NCI-H2029 (cell line): ENCODE data around the gene ITGAE.

Experiments used
- DNase-seq: peaks from one replicate; lab custom pipeline; 2025; lab: John Stamatoyannopoulos, UW

Gene ITGAE

DNA sequence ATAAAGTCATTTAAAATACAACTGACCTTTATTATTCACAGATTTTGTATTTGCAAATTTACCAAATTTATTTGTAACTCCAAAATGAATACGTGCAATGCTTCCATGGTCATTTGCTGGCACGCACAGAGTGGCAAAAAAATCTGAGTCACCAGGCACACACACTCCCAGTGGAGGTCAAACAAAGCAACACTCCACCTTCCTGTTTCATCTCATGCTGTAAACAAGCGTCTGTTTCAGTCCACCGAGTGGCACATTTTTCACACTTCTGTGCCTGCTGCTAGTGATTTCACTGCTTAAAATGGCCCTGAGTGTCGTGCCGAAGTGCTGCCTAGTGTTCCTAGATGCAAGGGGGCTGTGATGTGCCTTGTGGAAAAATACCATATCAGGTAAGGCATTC lies 17.8 kb upstream of the ITGAE start:
- DNase-seq, result no peak

DNA sequence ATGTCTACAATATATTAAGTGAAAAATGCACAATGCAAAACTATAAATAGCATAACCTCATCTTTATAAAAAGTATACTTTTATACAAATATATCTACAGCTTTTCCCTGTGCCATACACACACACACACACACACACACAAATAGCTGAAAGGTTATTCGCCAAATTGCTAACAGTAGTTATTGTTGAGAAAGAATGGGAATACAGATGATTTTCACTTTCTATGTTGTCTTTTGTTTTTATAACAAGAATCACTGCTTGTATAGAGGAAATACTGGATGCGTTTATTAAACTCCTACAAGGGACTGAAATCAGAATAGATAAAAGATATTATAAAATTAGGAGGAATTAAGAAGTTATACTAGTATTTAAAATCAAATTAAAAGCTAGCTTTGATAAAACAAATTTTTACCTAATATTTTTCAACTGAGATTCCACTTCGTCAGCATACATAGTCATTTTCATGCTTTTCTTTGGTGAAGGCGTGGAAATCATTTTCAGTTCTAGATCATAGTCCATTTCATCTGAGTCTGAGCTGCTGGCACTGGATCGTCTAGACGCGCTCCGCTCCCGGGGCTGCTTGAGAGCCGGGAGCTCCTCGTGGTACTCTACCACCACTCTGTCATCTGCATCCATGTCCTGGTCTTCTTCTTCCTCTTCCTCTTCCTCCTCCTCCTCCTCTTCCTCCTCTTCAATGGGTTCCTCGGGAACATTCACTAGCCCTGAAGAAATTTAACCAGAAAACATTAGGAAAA lies 17.0 kb upstream of the ITGAE start:
- DNase-seq, result no peak

DNA sequence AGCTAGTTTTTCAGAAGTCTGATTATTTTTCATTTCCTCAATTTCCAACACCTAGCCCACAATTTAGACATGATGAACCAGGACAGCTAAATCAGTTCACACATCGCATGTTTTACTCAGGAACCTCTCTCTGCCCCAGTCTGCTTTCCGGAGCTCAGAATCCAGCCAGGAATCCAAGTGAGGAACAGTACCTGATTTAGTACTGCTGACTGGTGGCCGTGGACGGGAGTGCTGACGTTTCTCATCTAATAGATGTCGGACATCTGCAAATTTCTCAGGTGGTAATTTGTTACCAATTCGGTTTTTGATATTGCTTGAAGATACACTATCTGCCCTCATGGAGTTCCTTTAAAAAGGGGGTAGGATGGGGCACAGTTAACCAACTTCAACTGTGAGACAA lies 14.9 kb upstream of the ITGAE start:
- DNase-seq, result no peak

DNA sequence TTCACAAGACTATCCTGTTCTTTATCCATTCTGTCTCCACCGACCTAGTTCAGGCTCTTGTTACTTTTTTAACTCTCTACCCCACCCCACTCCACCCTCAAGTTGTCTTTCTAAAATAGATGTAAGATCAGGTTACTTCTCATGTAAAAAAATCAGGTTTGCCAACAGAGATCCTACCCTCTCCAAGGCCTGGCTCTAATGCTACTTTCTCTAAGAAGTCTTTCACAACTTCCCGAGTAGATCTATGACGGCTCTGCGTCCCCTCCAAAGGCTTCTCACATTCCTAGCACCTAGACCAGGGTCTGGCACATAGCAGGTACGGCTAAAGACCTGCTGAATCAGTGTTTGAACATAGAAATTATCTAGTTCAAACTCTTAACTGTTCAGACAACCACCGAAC lies 14.1 kb upstream of the ITGAE start:
- no peak for DNase-seq

DNA sequence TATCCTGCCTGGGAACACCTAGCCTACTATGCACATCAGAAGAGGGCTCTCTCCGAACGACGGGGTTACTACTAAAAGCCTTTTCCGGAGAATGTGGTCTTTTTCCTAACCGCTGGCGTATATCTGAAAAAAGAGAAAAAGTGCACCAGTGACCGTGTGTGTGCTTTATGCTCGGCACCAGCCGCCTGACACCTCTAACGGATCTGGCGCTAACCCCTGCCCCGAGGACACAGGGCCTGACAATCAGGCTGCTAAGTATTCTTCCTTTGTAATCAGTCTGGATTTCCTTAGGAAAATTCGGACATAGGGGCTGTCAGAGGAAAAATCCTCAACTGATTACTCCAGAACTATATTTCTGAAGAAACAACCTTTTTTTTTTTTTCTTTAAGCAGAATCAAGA lies 13.4 kb upstream of the ITGAE start:
- DNase-seq, result no peak

DNA sequence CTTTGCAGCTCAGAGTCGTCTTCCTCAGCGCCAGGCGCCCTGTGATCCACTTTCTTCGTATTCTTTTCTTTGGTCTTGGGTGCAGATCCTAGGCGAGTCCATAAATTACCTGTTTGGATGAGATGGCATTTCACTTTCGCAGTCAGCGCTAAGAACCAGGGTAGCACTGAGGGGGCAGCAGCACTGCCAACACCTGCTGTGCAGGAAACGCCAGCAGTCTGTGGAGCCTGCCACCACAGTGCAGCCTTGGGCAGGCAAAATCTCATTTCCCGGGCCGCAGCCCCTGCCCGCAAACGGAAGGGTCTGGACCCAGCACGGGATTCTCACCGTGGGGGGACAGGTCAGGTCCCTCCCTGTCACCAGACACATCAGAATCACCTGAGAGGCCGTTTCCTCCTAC lies 12.2 kb upstream of the ITGAE start:
- DNase-seq, result no peak

DNA sequence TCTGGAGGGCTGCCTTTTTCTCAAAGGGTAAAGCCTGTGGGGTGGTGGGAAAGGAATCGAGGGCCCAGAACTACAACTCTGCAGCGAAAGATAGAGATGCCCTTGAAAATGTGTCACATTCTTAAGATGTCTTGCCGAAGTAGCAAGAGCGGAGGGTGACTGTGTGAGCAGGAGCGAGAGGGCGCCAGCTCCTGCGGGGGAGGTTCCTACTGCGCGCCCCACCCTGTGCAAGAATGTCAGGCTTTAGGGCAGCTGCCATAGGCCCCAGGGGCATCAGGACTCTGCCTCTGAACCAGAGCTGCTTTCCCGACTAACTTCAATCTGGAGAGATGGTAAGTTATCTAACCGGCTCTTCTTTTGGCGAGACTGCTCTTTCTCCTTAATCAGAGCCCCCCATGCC lies 11.8 kb upstream of the ITGAE start:
- DNase-seq, result no peak

DNA sequence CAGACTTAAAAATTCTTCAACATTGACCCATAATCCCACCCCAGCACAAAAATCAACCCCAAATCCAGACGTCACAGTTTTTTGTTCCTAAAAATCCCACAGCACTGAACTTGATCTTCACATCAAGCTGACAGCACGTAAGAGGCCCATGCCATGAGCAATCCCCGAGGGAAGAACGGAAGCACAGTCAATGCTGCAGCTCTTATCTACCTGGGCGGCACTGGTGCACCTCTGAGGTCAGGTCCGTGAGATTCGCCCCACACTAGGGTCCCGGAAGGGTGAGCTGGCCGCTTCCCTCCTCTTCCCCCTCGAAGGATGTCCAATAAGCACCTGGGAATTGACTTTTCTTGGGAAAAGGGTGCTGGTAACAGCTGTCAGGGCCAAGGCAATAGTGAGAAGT lies 11.3 kb upstream of the ITGAE start:
- no peak for DNase-seq

DNA sequence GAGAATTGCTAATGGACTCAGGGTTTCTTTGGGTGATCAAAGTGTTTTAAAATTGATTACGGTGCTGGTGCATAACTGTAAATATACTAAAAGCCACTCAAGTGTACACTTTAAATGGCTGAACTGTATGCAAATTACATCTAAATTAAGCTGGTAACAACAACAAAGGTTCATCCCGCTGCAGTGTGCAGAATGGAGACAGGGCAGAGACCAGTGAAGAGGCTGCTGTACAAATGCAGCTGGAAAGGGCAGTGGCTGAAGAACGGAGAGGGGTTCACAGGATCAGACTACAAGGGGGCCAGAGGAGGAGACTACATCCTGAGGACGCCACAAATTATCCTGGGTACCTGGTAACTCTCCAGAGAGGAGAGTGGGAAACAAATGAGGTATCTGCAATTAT lies 9.0 kb upstream of the ITGAE start:
- DNase-seq, result no peak

DNA sequence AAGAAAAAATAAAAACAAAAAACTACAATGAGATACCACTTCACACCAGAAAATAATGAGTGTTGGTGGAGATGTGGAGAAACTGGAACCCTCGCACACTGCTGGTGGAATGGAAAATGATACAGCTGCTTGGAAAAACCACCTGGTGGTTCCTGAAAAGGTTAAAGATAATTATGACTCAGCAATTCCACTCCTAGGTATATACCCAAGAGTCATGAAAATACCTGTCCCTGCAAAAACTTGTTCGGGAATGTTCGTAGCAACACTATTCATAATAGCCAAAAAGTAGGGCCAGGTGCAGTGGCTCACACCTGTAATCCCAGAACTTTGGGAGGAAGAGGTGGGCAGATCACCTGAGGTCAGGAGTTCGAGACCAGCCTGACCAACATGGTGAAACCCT lies 8.1 kb upstream of the ITGAE start:
- DNase-seq, result no peak

DNA sequence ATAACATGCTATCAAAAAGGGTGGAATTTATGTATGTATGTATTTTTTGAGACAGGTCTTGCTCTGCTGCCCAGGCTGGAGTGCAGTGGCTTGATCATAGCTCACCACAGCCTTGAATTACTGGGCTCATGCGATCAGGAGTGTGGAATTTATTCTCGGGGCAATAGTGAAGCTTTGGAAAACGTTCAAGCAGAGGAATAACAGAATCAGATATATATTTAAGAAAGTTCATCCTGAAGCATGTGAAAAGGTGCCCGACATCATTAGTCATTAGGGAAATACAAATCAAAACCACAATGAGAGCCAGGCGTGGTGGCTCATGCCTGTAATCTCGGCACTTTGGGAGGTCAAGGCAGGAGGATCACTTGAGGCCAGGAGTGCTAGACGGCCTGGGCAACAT lies 7.7 kb upstream of the ITGAE start:
- DNase-seq, result no peak

DNA sequence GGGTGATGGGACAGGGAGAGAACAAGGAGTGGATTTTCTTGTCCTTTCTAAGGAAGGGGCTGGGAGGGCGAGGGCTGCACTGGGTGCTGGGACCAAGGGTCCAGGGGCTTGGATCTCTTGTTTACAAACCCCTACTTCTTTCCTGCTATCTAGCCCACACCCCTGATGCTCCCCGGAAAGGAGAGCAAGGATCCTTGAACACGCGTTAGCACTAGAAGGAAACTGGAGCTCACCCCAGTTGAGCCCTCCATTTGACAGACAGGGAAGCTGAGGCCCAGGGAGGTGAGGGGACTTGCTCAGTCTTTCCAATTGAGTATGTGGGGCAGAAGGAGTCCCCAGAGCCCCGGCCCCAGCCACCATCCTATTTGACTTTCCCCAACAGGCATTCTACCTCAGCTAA lies 4.6 kb upstream of the ITGAE start:
- no peak for DNase-seq

DNA sequence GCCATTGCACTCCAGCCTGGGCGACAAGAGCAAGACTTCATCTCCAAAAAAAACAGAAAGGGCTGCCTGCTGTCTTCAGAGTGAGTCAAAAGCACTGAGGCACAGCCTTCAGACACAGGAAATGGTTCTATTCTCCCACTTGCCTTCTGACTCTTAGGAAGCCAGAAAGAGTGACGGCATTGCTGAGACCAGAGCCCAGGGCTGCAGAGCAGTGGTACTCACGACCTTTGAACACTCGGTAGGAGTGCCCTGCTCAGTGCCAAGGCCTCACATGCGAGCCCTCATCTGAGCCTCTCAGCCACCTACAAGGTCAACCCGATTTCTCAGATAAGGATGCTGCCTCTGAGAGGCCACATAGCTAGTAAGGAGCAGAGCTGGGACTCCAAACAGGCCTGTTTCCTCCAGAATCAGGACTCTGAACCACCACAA lies 3.5 kb upstream of the ITGAE start:
- no peak for DNase-seq

DNA sequence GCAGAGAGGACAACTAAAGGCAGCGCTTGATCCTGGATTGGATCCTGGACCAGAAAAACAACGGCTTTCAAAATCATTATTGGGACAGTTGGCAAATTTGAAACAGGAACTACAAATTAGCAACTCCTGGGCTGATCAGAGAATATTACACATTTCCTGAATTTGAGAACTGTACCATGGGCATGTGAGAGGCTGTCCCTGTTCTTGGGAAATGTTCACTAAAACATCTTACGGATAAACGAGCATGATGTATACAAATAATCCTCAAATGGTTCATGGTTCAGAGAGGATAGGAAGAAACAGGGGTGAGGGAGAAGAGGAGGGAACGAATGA lies 2.3 kb upstream of the ITGAE start:
- DNase-seq, result no peak

DNA sequence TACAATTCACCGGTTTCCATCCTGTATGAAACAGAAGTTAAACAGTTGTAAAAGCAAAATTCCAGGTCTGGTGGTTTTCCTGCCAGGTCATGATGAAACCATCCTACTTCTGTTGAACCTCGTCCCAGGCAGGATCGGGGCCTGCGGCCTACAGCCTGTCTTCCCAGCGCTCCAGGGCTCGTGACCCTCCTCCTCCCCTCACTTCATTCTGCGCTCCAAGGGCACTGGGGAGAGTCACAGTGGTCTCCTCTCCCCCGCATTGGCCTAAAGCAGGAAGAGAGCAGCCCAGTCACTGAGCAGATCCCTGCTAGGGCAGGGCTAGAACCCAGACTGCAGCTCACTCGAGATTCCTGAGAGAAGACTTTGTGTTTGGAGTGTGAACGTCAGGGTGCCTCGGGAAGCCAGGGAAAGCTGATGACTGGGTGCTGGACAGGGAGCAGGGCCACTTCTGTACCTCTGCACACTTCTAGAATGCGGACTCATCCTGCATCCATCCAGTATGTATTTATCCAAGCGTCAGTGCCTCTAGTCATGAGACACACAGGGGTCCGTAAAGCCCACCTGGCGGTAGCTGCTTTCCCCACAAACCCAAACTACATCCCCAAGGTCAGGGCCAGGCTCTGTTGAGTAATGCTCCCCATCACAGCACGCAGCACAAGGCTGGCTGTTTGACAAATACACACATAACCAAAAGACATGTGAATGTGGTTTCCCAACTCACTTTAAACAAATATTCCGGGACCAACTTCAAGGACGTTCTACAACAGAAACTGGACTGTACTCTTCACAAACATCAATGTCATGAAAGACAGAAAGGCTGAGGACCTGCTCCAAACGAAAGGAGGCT lies 1.7 kb upstream of the ITGAE start:
- DNase-seq, result no peak

DNA sequence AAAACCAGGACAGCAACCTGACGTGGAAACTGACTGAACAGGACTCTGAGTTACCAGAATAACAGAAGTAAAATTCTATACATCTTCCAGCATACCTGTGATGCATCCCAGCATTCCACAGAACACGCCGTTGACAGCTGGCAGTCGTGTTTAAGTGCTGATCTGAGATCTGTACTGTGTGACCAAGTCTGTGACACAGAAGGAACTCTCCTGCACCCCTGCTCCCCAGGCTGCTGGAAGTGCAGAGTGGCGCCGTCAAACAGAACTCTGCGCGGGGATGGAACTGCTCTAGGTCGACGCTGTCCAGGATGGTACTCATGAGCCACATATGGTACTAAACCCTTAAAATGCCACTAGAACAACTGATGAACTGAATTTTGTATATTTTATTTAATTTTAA lies 804 bp upstream of the ITGAE start:
- no peak for DNase-seq

DNA sequence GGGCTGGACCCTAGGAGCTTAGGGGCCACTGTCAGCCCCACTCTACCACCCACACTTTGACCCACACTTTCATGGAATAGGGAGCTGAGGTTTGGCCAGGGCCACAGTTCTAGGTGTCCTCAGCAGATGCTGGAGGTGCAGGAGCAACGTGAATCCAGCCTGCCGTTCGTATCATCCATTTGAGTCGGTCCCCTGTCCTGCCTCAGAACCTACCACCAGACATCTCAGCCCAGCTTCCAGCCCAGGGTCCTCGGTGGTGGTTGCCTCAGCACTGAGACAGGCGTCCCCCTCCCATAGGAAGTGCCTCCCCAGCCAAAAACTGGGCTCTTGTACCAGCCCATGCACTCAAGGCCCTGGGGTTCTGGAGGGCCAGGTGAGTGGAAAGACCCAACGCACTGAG lies 359 bp upstream of the ITGAE start:
- DNase-seq, result no peak

DNA sequence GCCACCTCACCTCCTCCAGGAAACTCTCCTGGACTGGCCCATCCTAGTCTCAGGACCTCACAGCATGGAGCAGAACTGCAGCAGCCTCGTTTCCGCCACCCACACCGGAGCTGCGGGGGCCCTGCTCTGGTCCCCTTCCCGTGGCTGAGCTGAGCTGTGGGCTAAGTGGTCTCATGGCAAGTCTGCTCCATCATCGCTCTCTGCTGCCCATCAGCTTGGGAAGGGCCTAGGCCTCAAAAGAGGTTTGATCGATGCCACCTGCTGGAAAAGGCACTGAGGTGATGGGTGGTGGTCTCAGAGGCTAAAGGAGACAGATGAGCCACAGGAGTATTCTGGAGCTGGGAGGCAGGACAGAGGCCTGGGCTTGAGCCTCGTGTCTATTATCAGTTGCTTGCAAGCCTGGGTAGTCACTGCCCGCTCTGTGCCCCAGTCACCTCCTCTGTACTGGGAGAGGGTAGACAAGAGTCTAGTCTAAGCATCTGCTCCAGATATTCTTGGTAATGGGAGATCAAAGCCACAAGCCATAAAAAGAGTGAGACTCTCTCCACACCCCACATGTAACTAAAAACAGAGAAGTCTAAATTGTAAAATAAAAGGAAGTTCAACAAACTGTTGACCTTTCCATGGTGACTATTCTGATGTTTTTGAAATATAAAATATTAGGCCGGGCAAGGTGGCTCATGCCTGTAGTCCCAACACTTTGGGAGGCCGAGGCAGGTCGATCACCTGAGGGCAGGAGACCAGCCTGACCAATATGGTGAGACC lies 1.6 kb downstream of the ITGAE start:
- no peak for DNase-seq

DNA sequence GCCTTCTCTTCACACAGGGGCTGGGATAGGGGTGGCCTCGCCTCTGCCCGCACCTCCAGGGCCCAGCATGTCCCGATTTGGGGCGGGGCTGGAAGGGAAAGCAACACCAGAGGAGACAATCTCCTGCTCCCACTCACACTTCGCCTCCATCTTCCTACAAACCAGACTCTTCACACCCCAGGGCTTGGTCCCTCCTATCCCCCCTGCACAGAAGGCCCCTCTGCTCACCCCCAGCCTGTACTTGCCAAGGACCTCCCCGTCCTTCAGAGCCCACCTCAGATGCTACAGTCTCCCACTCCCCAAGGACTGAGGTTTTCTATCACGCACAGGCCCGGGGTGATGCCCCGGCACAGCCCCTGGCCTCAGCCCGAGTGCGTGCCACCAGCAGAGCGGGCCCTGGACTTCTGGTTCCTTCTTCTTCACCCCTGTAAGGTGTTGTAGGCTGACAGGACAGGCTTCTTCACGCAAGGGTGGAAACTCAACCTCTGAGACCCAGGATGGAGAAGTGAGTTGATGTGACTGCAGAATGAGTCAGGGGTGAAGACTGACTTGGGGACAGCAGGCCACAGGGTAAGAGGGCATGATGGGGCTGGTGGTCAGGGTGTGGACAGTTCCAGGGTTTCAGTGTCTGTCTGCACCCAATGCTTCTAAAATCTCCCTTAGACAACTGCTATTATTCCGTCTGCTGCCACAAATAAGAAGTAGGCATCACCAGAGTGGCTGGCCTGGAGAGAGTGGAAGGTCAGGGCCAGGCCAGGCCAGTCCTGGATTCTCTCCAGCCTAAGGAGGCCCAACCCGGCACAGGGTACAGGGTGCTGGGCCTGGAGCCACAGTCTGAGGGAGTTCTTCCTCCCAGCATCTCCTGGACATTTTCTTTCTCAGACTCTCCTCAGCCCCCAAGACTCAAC lies 2.5 kb downstream of the ITGAE start:
- no peak for DNase-seq

DNA sequence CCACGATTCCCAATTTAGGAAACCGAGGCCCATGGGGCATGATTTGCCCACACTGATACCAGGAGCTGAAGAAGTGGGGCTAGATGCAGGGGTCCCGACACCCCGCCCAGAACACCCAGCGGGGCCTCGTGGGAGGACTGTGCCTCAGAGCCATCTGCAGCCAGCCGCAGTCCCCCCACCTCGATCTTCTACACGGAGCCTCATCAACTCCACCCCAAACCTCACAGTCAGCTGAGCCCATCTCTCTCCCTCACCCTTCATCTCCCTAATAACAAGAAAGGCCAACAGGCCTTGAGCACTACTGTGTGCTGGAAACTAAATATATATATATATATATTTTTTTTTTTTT lies 4.2 kb downstream of the ITGAE start:
- no peak for DNase-seq

DNA sequence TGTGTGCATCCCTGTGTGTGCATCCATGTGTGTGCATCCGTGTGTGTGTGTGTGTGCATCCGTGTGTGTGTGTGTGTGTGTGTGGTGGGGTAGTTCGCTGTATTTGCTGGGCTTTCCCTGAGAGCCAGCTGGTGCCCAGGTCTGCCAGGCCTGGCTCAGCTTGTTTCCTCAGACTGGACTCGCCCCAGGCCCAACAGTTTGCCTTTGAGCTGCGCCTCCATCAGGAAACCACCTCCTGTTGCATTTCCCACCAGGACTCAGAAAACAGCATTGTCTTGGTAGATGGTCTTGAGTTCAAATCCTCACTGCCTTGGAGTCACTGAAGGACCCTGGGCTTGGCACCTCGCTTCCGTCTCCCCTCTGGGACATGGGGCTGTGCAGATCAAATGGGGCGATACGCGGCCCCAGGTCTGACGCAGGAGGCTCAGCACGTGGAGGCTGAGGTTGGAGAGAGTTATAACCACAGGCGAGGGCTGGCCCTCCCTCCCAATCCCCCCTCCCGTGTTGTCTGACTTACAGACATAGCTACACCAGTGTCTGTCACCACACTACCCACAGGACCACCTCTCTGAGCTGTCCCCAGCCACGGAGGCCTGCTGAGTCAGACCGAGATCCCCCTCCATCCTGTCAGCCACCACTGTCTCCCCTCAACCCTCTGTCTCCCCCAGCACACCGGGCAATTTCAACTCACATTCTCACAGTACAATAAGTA lies 4.7 kb downstream of the ITGAE start:
- no peak for DNase-seq
